Measurements from ENCODE around the gene VPS13C. TPM values are rescaled to one million over a fixed set of nuclear protein-coding genes. Genes with fewer than 3 reads are reported as not detected.

The VPS13C gene
- total RNA-seq, 1 donor from 2014 or later, result 51.6 TPM

- H3K4me2 ChIP-seq, result no peak overlapping the region
- DNase-seq (ENCODE audit: low spot score), result peak; percentile 15
- Mint-ChIP-seq H3K4me3 (no peak overlapping the region), H3K27me3 (ENCODE audit: insufficient read depth, low read depth) (no peaks in the 10 kb centered on the region), H3K27ac (no peak overlapping the region), H3K36me3 (no peaks in the 10 kb centered on the region), H3K4me1 (no peaks in the 10 kb centered on the region), H3K9me3 (no peaks in the 10 kb centered on the region)
- no peaks in the 10 kb centered on the region for H3K27me3 ChIP-seq
- no peak overlapping the region for H3K9ac ChIP-seq
- no peak overlapping the region for H2AFZ ChIP-seq (replicated peaks)
- no peak overlapping the region for H3K27ac ChIP-seq
- no peak overlapping the region for H3K4me3 ChIP-seq
- peaks cover 11% of the 10 kb centered on the region for H3K36me3 ChIP-seq
- TF ChIP-seq, protein P1, sequence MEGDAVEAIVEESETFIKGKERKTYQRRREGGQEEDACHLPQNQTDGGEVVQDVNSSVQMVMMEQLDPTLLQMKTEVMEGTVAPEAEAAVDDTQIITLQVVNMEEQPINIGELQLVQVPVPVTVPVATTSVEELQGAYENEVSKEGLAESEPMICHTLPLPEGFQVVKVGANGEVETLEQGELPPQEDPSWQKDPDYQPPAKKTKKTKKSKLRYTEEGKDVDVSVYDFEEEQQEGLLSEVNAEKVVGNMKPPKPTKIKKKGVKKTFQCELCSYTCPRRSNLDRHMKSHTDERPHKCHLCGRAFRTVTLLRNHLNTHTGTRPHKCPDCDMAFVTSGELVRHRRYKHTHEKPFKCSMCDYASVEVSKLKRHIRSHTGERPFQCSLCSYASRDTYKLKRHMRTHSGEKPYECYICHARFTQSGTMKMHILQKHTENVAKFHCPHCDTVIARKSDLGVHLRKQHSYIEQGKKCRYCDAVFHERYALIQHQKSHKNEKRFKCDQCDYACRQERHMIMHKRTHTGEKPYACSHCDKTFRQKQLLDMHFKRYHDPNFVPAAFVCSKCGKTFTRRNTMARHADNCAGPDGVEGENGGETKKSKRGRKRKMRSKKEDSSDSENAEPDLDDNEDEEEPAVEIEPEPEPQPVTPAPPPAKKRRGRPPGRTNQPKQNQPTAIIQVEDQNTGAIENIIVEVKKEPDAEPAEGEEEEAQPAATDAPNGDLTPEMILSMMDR (IDR thresholded peaks at IDR 0.05), result peak; percentile 76
- TF ChIP-seq EZH2 (IDR thresholded peaks at IDR 0.05) (no peak), EZH2phosphoT487 (IDR thresholded peaks at IDR 0.05) (no peak)
- H3K79me2 ChIP-seq (ENCODE audit: low read depth), result no peaks in the 10 kb centered on the region
- H3K9me3 ChIP-seq (ENCODE audit: low read depth), result no peaks in the 10 kb centered on the region
- H3K4me1 ChIP-seq, result no peaks in the 10 kb centered on the region
- no peaks in the 10 kb centered on the region for H4K20me1 ChIP-seq (ENCODE audit: low read depth)
- no peaks in the 10 kb centered on the region for H3F3A ChIP-seq (ENCODE audit: low read depth)
These were observed 188.2 kb downstream of the VPS13C start for GRCh38 chr15:61871926-61872522.

- no peaks in the 10 kb centered on the region for H3K9me3 Mint-ChIP-seq
- H3K4me1 Mint-ChIP-seq, result no peaks in the 10 kb centered on the region
- Histone ChIP-seq H2AFZ (replicated peaks) (no peak overlapping the region), H3K27me3 (no peaks in the 10 kb centered on the region), H3K4me2 (no peak overlapping the region), H3F3A (ENCODE audit: low read depth) (no peaks in the 10 kb centered on the region), H3K36me3 (peaks cover 9% of the 10 kb centered on the region), H3K79me2 (ENCODE audit: low read depth) (no peaks in the 10 kb centered on the region), H3K4me1 (no peaks in the 10 kb centered on the region), H4K20me1 (ENCODE audit: low read depth) (no peaks in the 10 kb centered on the region), H3K9me3 (ENCODE audit: low read depth) (no peaks in the 10 kb centered on the region), H3K9ac (no peak overlapping the region), H3K27ac (no peak overlapping the region), H3K4me3 (no peak overlapping the region)
- TF ChIP-seq EZH2 (IDR thresholded peaks at IDR 0.05) (no peak), EZH2phosphoT487 (IDR thresholded peaks at IDR 0.05) (no peak)
- TF ChIP-seq, protein P1 (IDR thresholded peaks at IDR 0.05), result no peak
- no peak overlapping the region for H3K4me3 Mint-ChIP-seq
- H3K36me3 Mint-ChIP-seq, result no peaks in the 10 kb centered on the region
- DNase-seq (ENCODE audit: low spot score), result no peak
- no peaks in the 10 kb centered on the region for H3K27me3 Mint-ChIP-seq (ENCODE audit: insufficient read depth, low read depth)
- H3K27ac Mint-ChIP-seq, result no peak overlapping the region
These were observed 190.6 kb downstream of the VPS13C start for GRCh38 chr15:61869656-61870055.

GRCh38 chr15:61861962-61862361 lies 198.3 kb downstream of the VPS13C start:
- H3K27me3 Mint-ChIP-seq (ENCODE audit: insufficient read depth, low read depth), result no peaks in the 10 kb centered on the region
- Histone ChIP-seq H3K9me3 (ENCODE audit: low read depth) (no peaks in the 10 kb centered on the region), H3K4me2 (no peak overlapping the region), H3K79me2 (ENCODE audit: low read depth) (no peaks in the 10 kb centered on the region), H3F3A (ENCODE audit: low read depth) (peaks cover 8% of the 10 kb centered on the region), H3K4me3 (no peak overlapping the region), H3K9ac (no peak overlapping the region), H3K27ac (no peak overlapping the region), H3K4me1 (no peaks in the 10 kb centered on the region), H3K36me3 (peaks cover 5% of the 10 kb centered on the region), H2AFZ (replicated peaks) (no peak overlapping the region), H3K27me3 (no peaks in the 10 kb centered on the region), H4K20me1 (ENCODE audit: low read depth) (no peaks in the 10 kb centered on the region)
- no peak overlapping the region for H3K4me3 Mint-ChIP-seq
- no peaks in the 10 kb centered on the region for H3K36me3 Mint-ChIP-seq
- H3K4me1 Mint-ChIP-seq, result no peaks in the 10 kb centered on the region
- H3K27ac Mint-ChIP-seq, result no peak overlapping the region
- no peaks in the 10 kb centered on the region for H3K9me3 Mint-ChIP-seq
- no peak for DNase-seq (ENCODE audit: low spot score)
- TF ChIP-seq, protein P1 (IDR thresholded peaks at IDR 0.05), result no peak
- no peak for TF ChIP-seq EZH2 (IDR thresholded peaks at IDR 0.05)
- TF ChIP-seq EZH2phosphoT487 (IDR thresholded peaks at IDR 0.05), result no peak

Measured in neural progenitor cell (in vitro differentiated cells).